Heart right ventricle (tissue), 16 donors: ENCODE data around the gene PRKN. TPM values are rescaled to one million over a fixed set of nuclear protein-coding genes. Genes with fewer than 3 reads are reported as not detected.
"Not testable (repeated sequence)": the region's sequence is repeated elsewhere in the genome, so short reads cannot be mapped to it uniquely, and the experiment has no call there.

Experiments
- ATAC-seq, 8 donors: fragments of 200-7000 bp; cut with Tn5 transposase; one replicate each; pipeline ENCODE4 v1.9.1; 2020; ENCODE audit warnings: mild to moderate bottlenecking in 8 of 8, moderate library complexity in 8 of 8, moderate number of reproducible peaks in 1 of 8
- DNase-seq, 2 donors: peaks; one replicate each; pipeline ENCODE4 v3.0.0-alpha.2; 2020
- H3K27ac ChIP-seq, 10 donors: fragments of 200-600 bp; sonication (generic) in 2 of 10; one replicate each; pipeline versions ENCODE4 v1.5.0 to v1.8.0; 2020 to 2022; ENCODE audit warnings: mild to moderate bottlenecking in 3 of 10
- H3K27me3 ChIP-seq, 7 donors: fragments of 200-600 bp; one replicate each; pipeline ENCODE4 v1.8.0; 2021 to 2022; ENCODE audit warnings: mild to moderate bottlenecking in 2 of 7
- H3K36me3 ChIP-seq, 9 donors: fragments of 200-600 bp; sonication (generic) in 1 of 9; one replicate each; pipeline versions ENCODE4 v1.5.0 to v1.8.0; 2020 to 2022; ENCODE audit warnings: mild to moderate bottlenecking in 2 of 9
- H3K4me1 ChIP-seq, 9 donors: fragments of 200-600 bp; sonication (generic) in 1 of 9; one replicate each; pipeline versions ENCODE4 v1.5.0 to v1.8.0; 2020 to 2022; ENCODE audit warnings: mild to moderate bottlenecking in 4 of 9
- H3K4me3 ChIP-seq, 10 donors: fragments of 200-600 bp; sonication (generic) in 2 of 10; one replicate each; pipeline versions ENCODE4 v1.5.0 to v1.8.0; 2020 to 2022; ENCODE audit warnings: mild to moderate bottlenecking in 7 of 10, moderate library complexity in 2 of 10
- H3K9me3 ChIP-seq, 11 donors: fragments of 200-600 bp in 10 of 11; sonication (generic) in 2 of 11; one replicate each; pipeline versions ENCODE4 v1.5.0 to v1.8.0; 2013 to 2022; ENCODE audit warnings: mild to moderate bottlenecking in 2 of 11, control low read depth in 1 of 11, moderate library complexity in 1 of 11
- CTCF ChIP-seq, 9 donors: fragments of 200-600 bp; sonication (generic) in 2 of 9; IDR thresholded peaks; one replicate each; pipeline versions ENCODE4 v1.5.0 to v1.8.0; 2021 to 2022; ENCODE audit warnings: antibody characterized with exemption in 9 of 9, mild to moderate bottlenecking in 5 of 9, moderate library complexity in 1 of 9
- WGBS, 2 donors: extraction: QIAGEN DNeasy Blood & Tissue Kit; methylation state at CpG; one replicate each; pipeline ENCODE4 v1.1.7; 2013; ENCODE audit warnings: inconsistent platforms in 1 of 2; 5-methylcytosine and 5-hydroxymethylcytosine counted together
- intact Hi-C, 10 donors: fragments of 100-400 bp; cut with DNase I; formaldehyde crosslinking; loops; one replicate each; pipeline versions ENCODE4 v1.11.1 to v1.14.2; 2022
- polyA plus RNA-seq, 2 donors: library from polyadenylated mRNA; stranded (reverse); fragments of 200-250 nt; gene quantifications; one replicate each; pipeline ENCODE4 v1.2.3, GENCODE V29; 2013
- total RNA-seq, 10 donors: library from RNA; stranded (reverse); fragmentation: NEBNext Ultra II Directional in 3 of 10; extraction: Animal tissue kit (Norgen Biotek cat#: 25700) in 3 of 10; gene quantifications; one replicate each; pipeline versions ENCODE4 v1.2.1 to v1.2.4, GENCODE V29; 2021 to 2023
- donor health status: Arrhythmogenic right ventricular cardiomyopathy.
- donor health status: ischemic (EF 13 %, LVEDD 7.1; RV severe dilation, severe dysfunction).
- donor health status: healthy with polysubstance abuse.
- donor health status: DM: no; HTN: yes; CAD: no.
- donor health status: DM: no; HTN: no; CAD: no.
- donor health status: ischemic (EF 25% LVEDD 6.9; RV normal size, moderate dysfunction).
- donor health status: ischemic (EF 25% LVEDD 5.7; RV mildly dilated, moderate dysfunction).
- donor health status: healthy.
- donor health status: DM: yes; HTN: yes; CAD: no.
- donor health status: Ischemic cardiomyopathy.
- donor health status: ischemic (EF 35%, LVEDD 5.7; RV mildly dilated, moderate dysfunction).
- donor health status: nonischemic (EF 11% LVEDD 7.7; RV severe dilation, severe dysfunction).
- donor health status: DM: yes; HTN: yes; CAD: no.
- donor health status: PGD.
- donor health status: ischemic (EF 29% LVEDD 5.4; RV normal size, mild dysfunction).
- donor health status: nonischemic (EF 23%, LVEDD 6.1; RV moderate dilation, normal function).

Gene PRKN
- total and polyA plus RNA-seq, 12 donors, result 2.3 to 27.7 (median 26.3) TPM

- WGBS, 2 donors, result 80 to 95% methylated on average over 8 of the region's 8 CpGs
- TF ChIP-seq CTCF (IDR thresholded peaks at IDR 0.05), result no peak
- no peaks in the 10 kb centered on the region for H3K27me3 ChIP-seq
- no peaks in the 10 kb centered on the region for H3K36me3 ChIP-seq
- intact Hi-C loops, result loop anchor here in 5 of 10 donors (5.0 to 10.0 kb wide), 3 partner anchors 75 to 82 kb away; no protein-coding TSS in a partner anchor
- peaks cover 0 to 6% (median 0%) of the 10 kb centered on the region in 11 donors for H3K9me3 ChIP-seq
- no peak for DNase-seq
- no peak overlapping the region for H3K4me3 ChIP-seq
- ATAC-seq, result no peak
- no peaks in the 10 kb centered on the region for H3K4me1 ChIP-seq
- H3K27ac ChIP-seq, result no peak overlapping the region
Measured at GRCh38 chr6:161496941-161497340, 1230.6 kb downstream of the PRKN start.

- ATAC-seq, H3K9me3 ChIP-seq, H3K4me1 ChIP-seq, H3K36me3 ChIP-seq, H3K27me3 ChIP-seq, H3K4me3 ChIP-seq, DNase-seq, H3K27ac ChIP-seq: not testable (repeated sequence)
- intact Hi-C loops, result loop anchor here in 5 of 10 donors (5.0 to 10.0 kb wide), 3 partner anchors 74 to 81 kb away; no protein-coding TSS in a partner anchor
- 91% methylated on average over 4 of the region's 4 CpGs for WGBS, 2 donors
Measured at GRCh38 chr6:161496271-161496670, 1231.3 kb downstream of the PRKN start.

GRCh38 chr6:161494566-161494965 lies 1233.0 kb downstream of the PRKN start:
- intact Hi-C loops, result loop anchor here in 2 of 10 donors (5.0 to 10.0 kb wide), 2 partner anchors 57 to 80 kb away; no protein-coding TSS in a partner anchor
- ATAC-seq (no peak), DNase-seq (no peak)
- Histone ChIP-seq H3K9me3 (peaks cover 0 to 6% (median 0%) of the 10 kb centered on the region in 11 donors), H3K27me3 (no peaks in the 10 kb centered on the region), H3K4me1 (no peaks in the 10 kb centered on the region), H3K4me3 (no peak overlapping the region), H3K36me3 (no peaks in the 10 kb centered on the region), H3K27ac (no peak overlapping the region)
- no peak for TF ChIP-seq CTCF (IDR thresholded peaks at IDR 0.05)
- WGBS, 2 donors, result 72% methylated on average over 7 of the region's 7 CpGs

- intact Hi-C loops, result loop anchor here in 2 of 10 donors (5.0 to 10.0 kb wide), 2 partner anchors 56 to 79 kb away; no protein-coding TSS in a partner anchor
- WGBS, 2 donors, result 61 to 63% methylated on average over 13 of the region's 13 CpGs
Measured at GRCh38 chr6:161493576-161494118, 1233.9 kb downstream of the PRKN start.

More at GRCh38 chr6:161493576-161494118, 1233.9 kb downstream of the PRKN start:
- H3K4me3 ChIP-seq, result no peak overlapping the region
- DNase-seq (no peak), ATAC-seq (peak in 1 of 8 donors; percentile 32)
- no peak for TF ChIP-seq CTCF (IDR thresholded peaks at IDR 0.05)
- no peaks in the 10 kb centered on the region for H3K4me1 ChIP-seq
- H3K9me3 ChIP-seq, result peaks cover 0 to 6% (median 0%) of the 10 kb centered on the region in 11 donors
- no peak overlapping the region for H3K27ac ChIP-seq
- H3K27me3 ChIP-seq, result no peaks in the 10 kb centered on the region
- H3K36me3 ChIP-seq, result no peaks in the 10 kb centered on the region
